HUES48 (cell line): ENCODE results near the gene C6orf62.
"Not testable (repeated sequence)": the region's sequence is repeated elsewhere in the genome, so short reads cannot be mapped to it uniquely, and the experiment has no call there.

Experiments
- H3K27ac ChIP-seq: one replicate; pipeline ENCODE4 v1.7.0; 2013; ENCODE audit warnings: low read depth, low read length, inconsistent platforms
- H3K27me3 ChIP-seq: 2 replicates; pipeline ENCODE4 v1.6.1; 2013; ENCODE audit warnings: mild to moderate bottlenecking, low read length; ENCODE audit not compliant: control insufficient read depth, insufficient read depth
- H3K36me3 ChIP-seq: 2 replicates; pipeline ENCODE4 v1.6.1; 2013; ENCODE audit warnings: low read length; ENCODE audit not compliant: control insufficient read depth, insufficient read depth
- H3K4me1 ChIP-seq: 2 replicates; pipeline ENCODE4 v1.6.1; 2013; ENCODE audit warnings: mild to moderate bottlenecking, low read length; ENCODE audit not compliant: control insufficient read depth, insufficient read depth
- H3K4me3 ChIP-seq: 2 replicates; pipeline ENCODE4 v1.5.1; 2013; ENCODE audit warnings: mild to moderate bottlenecking, low read depth, low read length
- H3K9ac ChIP-seq: 2 replicates; pipeline ENCODE4 v1.6.1; 2013; ENCODE audit warnings: mild to moderate bottlenecking, low read depth, low read length, moderate library complexity
- H3K9me3 ChIP-seq: 2 replicates; pipeline ENCODE4 v1.6.1; 2013; ENCODE audit warnings: low read length; ENCODE audit not compliant: control insufficient read depth, insufficient read depth

Gene C6orf62

DNA sequence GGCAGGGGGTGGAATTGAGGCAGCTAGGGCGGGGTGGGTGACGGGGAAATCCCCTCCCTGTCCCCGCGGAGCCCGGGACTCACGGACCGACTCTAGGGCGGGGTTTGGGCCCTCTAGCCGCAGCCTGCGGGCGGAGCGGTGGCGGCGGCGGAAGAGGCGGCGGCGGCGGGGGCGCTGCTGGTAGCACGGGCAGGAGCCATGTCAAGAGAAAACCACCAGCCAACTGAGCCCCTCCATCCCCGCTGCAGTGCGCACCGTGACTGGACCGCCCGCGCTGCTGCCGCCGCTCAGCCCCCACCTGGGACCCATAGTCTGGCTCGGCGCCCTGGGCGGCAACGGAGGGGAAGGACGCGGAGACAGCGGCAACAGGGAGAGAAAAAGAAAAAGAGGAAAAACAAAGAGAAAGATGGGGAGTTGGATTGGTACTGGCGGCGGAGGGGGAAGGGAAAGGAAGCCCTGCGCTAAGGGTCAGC is 1.2 kb upstream of the C6orf62 start:
- Histone ChIP-seq H3K4me1 (no peaks in the 10 kb centered on the region; the same call in 1 of the 2 replicates), H3K27ac (peak overlapping the region; percentile 98), H3K36me3 (peaks cover 43% of the 10 kb centered on the region), H3K9me3 (no peaks in the 10 kb centered on the region), H3K27me3 (no peaks in the 10 kb centered on the region), H3K4me3 (peak overlapping the region; percentile 93), H3K9ac (peak overlapping the region; percentile 98)

DNA sequence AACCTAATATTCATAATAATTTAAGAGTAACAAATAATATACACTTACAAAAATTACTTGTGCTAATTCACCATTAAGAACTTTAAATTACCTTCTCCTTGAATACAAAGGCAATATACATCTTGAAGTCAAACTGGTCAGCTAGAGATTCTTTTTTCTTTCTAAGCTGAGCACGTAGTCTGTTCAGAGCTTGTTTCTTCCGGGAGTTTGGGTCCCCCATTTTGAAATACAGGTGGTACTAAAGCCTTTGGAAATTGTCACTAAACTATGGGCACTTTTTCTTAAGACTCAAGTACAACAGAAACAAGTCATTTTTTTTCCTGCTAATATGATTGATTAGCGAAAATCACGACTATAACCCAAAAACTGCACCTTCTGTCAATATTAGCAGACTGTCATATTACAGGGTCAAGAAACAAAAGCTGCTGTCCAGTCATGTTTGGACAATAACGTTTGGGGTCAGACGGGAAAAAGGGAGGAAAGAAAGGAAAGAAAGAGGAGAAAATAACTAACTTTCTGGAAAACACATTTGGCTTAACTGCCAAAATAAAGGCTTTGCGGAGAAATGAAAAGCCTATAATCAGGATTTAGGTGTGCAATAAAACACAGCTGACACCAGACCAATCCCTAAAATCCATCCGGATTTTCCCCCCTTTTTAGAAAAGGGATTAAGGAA is 367 bp downstream of the C6orf62 start:
- peak overlapping the region; percentile 93 for H3K4me3 ChIP-seq

GRCh38 chr6:24716602-24717148 is 2.3 kb downstream of the C6orf62 start:
- H3K9ac ChIP-seq, H3K9me3 ChIP-seq, H3K27me3 ChIP-seq, H3K4me1 ChIP-seq, H3K27ac ChIP-seq: not testable (repeated sequence)
- peaks cover 78% of the 10 kb centered on the region for H3K36me3 ChIP-seq
- H3K4me3 ChIP-seq = peak overlapping the region; percentile 93; the same call in 1 of the 2 replicates

More for the DNA sequence above, 367 bp downstream of the C6orf62 start:
- Histone ChIP-seq H3K27ac (no peak overlapping the region), H3K9me3 (no peaks in the 10 kb centered on the region), H3K9ac (peak overlapping the region; percentile 98), H3K36me3 (peaks cover 59% of the 10 kb centered on the region), H3K27me3 (no peaks in the 10 kb centered on the region), H3K4me1 (no peaks in the 10 kb centered on the region; the same call in 1 of the 2 replicates)

- Histone ChIP-seq H3K4me1 (no peaks in the 10 kb centered on the region), H3K4me3 (no peak overlapping the region), H3K9me3 (no peaks in the 10 kb centered on the region), H3K27me3 (no peaks in the 10 kb centered on the region), H3K36me3 (peaks cover 100% of the 10 kb centered on the region), H3K9ac (no peak overlapping the region), H3K27ac (no peak overlapping the region)
Observed at GRCh38 chr6:24710519-24711303, 8.2 kb downstream of the C6orf62 start.

GRCh38 chr6:24709014-24709711 is 9.8 kb downstream of the C6orf62 start:
- Histone ChIP-seq H3K4me1 (no peaks in the 10 kb centered on the region), H3K27ac (no peak overlapping the region), H3K9ac (no peak overlapping the region), H3K9me3 (no peaks in the 10 kb centered on the region), H3K36me3 (peaks cover 100% of the 10 kb centered on the region), H3K27me3 (no peaks in the 10 kb centered on the region), H3K4me3 (no peak overlapping the region)

- Histone ChIP-seq H3K36me3 (peaks cover 100% of the 10 kb centered on the region), H3K9me3 (no peaks in the 10 kb centered on the region)
Observed at GRCh38 chr6:24708612-24709011, 10.3 kb downstream of the C6orf62 start.

GRCh38 chr6:24704468-24704867 is 14.5 kb downstream of the C6orf62 start:
- Histone ChIP-seq H3K27ac (no peak overlapping the region), H3K27me3 (no peaks in the 10 kb centered on the region), H3K36me3 (peaks cover 87% of the 10 kb centered on the region), H3K4me1 (no peaks in the 10 kb centered on the region), H3K4me3 (no peak overlapping the region), H3K9me3 (no peaks in the 10 kb centered on the region), H3K9ac (no peak overlapping the region)

More at GRCh38 chr6:24708612-24709011, 10.3 kb downstream of the C6orf62 start:
- Histone ChIP-seq H3K27me3 (no peaks in the 10 kb centered on the region), H3K27ac (no peak overlapping the region), H3K4me3 (no peak overlapping the region), H3K9ac (no peak overlapping the region), H3K4me1 (no peaks in the 10 kb centered on the region)

- no peaks in the 10 kb centered on the region for H3K4me1 ChIP-seq
- H3K36me3 ChIP-seq = peaks cover 83% of the 10 kb centered on the region
- H3K9ac ChIP-seq = no peak overlapping the region
- H3K9me3 ChIP-seq = no peaks in the 10 kb centered on the region
- H3K27me3 ChIP-seq = no peaks in the 10 kb centered on the region
- H3K4me3 ChIP-seq = no peak overlapping the region
- H3K27ac ChIP-seq = no peak overlapping the region
Observed at GRCh38 chr6:24702720-24703282, 16.2 kb downstream of the C6orf62 start.

- Histone ChIP-seq H3K36me3 (peaks cover 53% of the 10 kb centered on the region), H3K27ac (no peak overlapping the region), H3K9ac (no peak overlapping the region), H3K9me3 (no peaks in the 10 kb centered on the region), H3K4me1 (no peaks in the 10 kb centered on the region), H3K4me3 (no peak overlapping the region), H3K27me3 (no peaks in the 10 kb centered on the region)
Observed at GRCh38 chr6:24699521-24700359, 19.2 kb downstream of the C6orf62 start.

DNA sequence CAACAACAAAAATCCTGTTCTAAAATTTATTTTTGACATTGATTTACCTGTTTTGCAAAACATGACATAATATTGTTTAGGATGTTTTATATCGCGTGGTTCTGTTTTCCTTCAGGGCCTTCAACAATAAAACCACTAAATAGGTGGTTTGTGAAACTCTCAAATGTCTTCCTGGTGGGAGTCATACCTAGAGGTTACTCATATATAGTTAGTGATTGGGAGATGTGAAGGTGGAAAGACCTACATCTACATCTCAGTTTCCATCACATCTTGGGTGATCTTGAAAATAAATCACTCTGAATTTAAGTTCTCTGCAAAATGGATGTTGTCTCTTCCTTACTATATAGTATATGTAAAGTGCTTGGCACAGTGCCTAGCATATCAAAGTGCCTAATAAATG is 22.9 kb downstream of the C6orf62 start:
- Histone ChIP-seq H3K4me1 (no peaks in the 10 kb centered on the region), H3K9ac (no peak overlapping the region), H3K4me3 (no peak overlapping the region), H3K36me3 (peaks cover 23% of the 10 kb centered on the region), H3K9me3 (no peaks in the 10 kb centered on the region), H3K27ac (no peak overlapping the region), H3K27me3 (no peaks in the 10 kb centered on the region)
